Memory B cell (primary cell): ENCODE results near the gene DPY30.
"Not testable (repeated sequence)": the region's sequence is repeated elsewhere in the genome, so short reads cannot be mapped to it uniquely, and the experiment has no call there.

Source experiments
- ATAC-seq: fragments of 150-1000 bp; cut with Tn5 transposase; 2 replicates; pipeline ENCODE4 v1.10.0; 2021; ENCODE audit warnings: low read depth, mild to moderate bottlenecking, moderate library complexity
- DNase-seq, 2 donors: peaks; one replicate each; pipeline ENCODE4 v3.0.0; 2022; ENCODE audit warnings: low spot score in 2 of 2
- H3K27ac Mint-ChIP-seq: one replicate; pipeline ENCODE4 v1.8.0; 2022; ENCODE audit warnings: mild to moderate bottlenecking, moderate library complexity, mixed read lengths
- H3K27me3 Mint-ChIP-seq: one replicate; pipeline ENCODE4 v1.8.0; 2022; ENCODE audit warnings: mixed read lengths
- H3K36me3 Mint-ChIP-seq: one replicate; pipeline ENCODE4 v1.8.0; 2022; ENCODE audit warnings: mild to moderate bottlenecking, mixed read lengths
- H3K4me1 Mint-ChIP-seq: one replicate; pipeline ENCODE4 v1.8.0; 2022; ENCODE audit warnings: mixed read lengths
- H3K4me3 Mint-ChIP-seq: one replicate; pipeline ENCODE4 v1.8.0; 2022; ENCODE audit warnings: mild to moderate bottlenecking, moderate library complexity, mixed read lengths
- H3K9me3 Mint-ChIP-seq: one replicate; pipeline ENCODE4 v1.8.0; 2022; ENCODE audit warnings: mixed read lengths

The DPY30 gene

DNA sequence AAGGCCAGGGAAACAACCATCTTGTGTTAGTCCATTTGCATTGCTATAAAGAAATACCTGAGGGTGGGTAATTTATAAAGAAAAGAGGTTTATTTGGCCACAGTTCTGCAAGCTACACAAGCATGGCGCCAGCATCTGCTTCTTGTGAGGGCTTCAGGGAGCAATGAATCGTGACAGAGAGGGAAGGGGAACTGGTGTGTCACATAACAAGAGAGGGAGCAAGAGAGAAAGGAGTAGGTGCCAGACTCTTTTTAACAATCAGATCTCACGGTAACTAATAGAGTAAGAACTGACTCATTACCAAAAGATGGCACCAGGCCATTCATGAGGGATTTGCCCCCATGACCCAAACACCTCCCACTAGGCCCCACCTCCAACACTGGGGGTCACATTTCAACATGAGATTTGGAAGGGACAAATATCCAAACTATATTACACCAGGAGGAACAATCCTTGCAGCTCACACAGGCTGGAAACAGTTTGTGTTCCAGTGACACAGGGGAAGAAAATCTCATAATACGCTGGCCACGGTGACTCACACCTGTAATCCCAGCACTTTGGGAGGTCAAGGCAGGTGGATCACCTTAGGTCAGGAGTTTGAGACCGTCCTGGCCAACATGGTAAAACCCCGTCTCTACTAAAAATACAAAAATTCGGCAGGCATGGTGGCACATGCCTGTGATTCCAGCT lies 5.3 kb downstream of the DPY30 start:
- H3K4me1 Mint-ChIP-seq = peaks cover 13% of the 10 kb centered on the region
- H3K27me3 Mint-ChIP-seq, DNase-seq, H3K27ac Mint-ChIP-seq, H3K4me3 Mint-ChIP-seq, H3K9me3 Mint-ChIP-seq: not testable (repeated sequence)
- peaks cover 19% of the 10 kb centered on the region for H3K36me3 Mint-ChIP-seq
- peak; percentile 59 for ATAC-seq

DNA sequence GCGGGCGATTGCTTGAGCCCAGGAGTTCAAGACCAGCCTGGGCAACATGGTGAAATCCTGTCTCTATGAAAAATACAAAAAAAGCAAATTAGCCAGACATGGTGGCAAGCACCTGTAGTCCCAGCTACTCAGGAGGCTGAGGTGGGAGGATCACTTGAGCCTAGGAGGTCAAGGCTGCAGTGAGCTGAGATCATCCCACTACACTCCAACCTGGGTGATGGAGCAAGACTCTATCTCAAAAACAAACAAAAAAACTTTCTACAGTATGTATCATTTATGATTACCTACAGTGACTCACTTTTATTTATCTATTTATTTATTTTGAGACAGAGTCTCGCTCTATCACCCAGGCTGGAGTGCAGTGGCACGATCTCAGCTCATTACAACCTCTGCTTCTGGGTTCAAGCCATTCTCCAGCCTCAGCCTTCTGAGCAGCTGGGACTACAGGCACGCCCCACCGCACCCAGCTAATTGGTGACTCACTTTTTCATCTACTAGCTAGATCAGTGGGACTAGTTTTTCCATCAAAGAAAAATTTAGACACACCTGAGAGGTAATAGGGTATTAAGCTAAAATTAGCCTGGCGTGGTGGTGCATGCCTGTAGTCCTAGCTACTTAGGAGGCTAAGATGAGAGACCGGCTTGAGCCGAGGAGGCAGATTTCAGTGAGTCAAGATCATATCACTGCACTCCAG lies 20.7 kb downstream of the DPY30 start:
- H3K36me3 Mint-ChIP-seq, ATAC-seq, DNase-seq, H3K27me3 Mint-ChIP-seq, H3K4me1 Mint-ChIP-seq, H3K27ac Mint-ChIP-seq, H3K4me3 Mint-ChIP-seq, H3K9me3 Mint-ChIP-seq: not testable (repeated sequence)

- Mint-ChIP-seq H3K9me3 (no peaks in the 10 kb centered on the region), H3K4me1 (peaks cover 12% of the 10 kb centered on the region), H3K36me3 (peaks cover 4% of the 10 kb centered on the region), H3K4me3 (no peak overlapping the region), H3K27me3 (no peaks in the 10 kb centered on the region), H3K27ac (peak overlapping the region; percentile 90)
- ATAC-seq (no peak), DNase-seq (no peak)
Measured at GRCh38 chr2:32012872-32013271, 26.7 kb downstream of the DPY30 start.

GRCh38 chr2:32011485-32011960 lies 28.1 kb downstream of the DPY30 start:
- Mint-ChIP-seq H3K9me3 (no peaks in the 10 kb centered on the region), H3K4me1 (peaks cover 20% of the 10 kb centered on the region), H3K27me3 (no peaks in the 10 kb centered on the region), H3K27ac (peak overlapping the region; percentile 90), H3K4me3 (peak overlapping the region; percentile 95), H3K36me3 (peaks cover 3% of the 10 kb centered on the region)
- no peak for ATAC-seq
- no peak for DNase-seq

- Mint-ChIP-seq H3K4me1 (peaks cover 24% of the 10 kb centered on the region), H3K4me3 (peak within 1 kb of the TSS; percentile 95), H3K27ac (peak within 1 kb of the TSS; percentile 90), H3K36me3 (no peaks in the 10 kb centered on the region), H3K9me3 (no peaks in the 10 kb centered on the region), H3K27me3 (no peaks in the 10 kb centered on the region)
- ATAC-seq (peak; percentile 70), DNase-seq (peak; percentile 92 to 96)
Measured at GRCh38 chr2:32010670-32011484, 28.7 kb downstream of the DPY30 start, which contains the start of gene MEMO1. MEMO1 (minus strand) TSS chr2:32011008; CDS start chr2:32010247, 761 bp downstream.

- H3K4me3 Mint-ChIP-seq = peak overlapping the region; percentile 72
- H3K36me3 Mint-ChIP-seq, H3K9me3 Mint-ChIP-seq, H3K27me3 Mint-ChIP-seq: not testable (repeated sequence)
- DNase-seq (peak in 1 of 2 donors; percentile 55), ATAC-seq (peak; percentile 59)
- peaks cover 29% of the 10 kb centered on the region for H3K4me1 Mint-ChIP-seq
- H3K27ac Mint-ChIP-seq = peak overlapping the region; percentile 90
Measured at GRCh38 chr2:32010280-32010669, 29.3 kb downstream of the DPY30 start.

DNA sequence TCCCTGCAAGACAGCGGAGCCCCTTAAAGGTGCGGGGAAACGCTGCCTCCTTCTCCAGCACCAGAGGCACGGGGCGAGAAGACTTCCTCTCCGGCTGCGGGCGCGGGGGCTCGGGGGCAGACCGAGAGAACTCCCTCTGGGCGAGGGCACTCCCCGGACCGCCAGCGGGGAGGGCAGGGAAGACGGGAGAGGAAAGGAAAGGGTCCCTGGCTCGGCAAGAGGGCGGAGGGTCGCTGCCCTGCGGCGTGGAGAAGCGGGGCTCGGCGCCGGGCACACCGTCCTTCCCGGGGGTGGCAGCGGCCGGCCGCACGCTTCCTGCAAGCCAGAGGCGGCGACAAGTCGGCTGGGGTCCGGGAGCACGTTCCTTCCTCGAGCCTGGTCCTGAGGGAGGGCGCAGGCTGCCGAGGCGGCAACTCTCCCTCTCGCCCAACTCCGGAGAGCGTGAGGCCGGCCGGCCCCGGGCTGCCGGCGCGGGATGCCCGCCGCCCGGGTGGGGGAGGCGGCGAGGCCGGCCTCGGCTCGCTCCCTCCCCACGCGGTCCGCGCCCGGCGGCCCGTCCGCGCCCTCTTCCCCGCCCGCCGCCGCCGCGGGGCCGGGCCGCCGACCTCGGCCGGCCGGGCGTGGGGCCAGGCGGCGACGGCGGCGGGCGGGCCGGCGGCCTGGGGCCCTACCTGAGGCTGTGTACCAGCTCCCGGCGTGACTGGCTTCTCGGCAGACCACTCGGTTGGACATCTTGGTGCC lies 29.9 kb downstream of the DPY30 start:
- Mint-ChIP-seq H3K4me3 (peak overlapping the region; percentile 94), H3K27me3 (no peaks in the 10 kb centered on the region), H3K36me3 (peaks cover 2% of the 10 kb centered on the region), H3K4me1 (peaks cover 33% of the 10 kb centered on the region), H3K9me3 (no peaks in the 10 kb centered on the region), H3K27ac (peak overlapping the region; percentile 87)
- DNase-seq (peak; percentile 20 to 54), ATAC-seq (peak; percentile 1)

DNA sequence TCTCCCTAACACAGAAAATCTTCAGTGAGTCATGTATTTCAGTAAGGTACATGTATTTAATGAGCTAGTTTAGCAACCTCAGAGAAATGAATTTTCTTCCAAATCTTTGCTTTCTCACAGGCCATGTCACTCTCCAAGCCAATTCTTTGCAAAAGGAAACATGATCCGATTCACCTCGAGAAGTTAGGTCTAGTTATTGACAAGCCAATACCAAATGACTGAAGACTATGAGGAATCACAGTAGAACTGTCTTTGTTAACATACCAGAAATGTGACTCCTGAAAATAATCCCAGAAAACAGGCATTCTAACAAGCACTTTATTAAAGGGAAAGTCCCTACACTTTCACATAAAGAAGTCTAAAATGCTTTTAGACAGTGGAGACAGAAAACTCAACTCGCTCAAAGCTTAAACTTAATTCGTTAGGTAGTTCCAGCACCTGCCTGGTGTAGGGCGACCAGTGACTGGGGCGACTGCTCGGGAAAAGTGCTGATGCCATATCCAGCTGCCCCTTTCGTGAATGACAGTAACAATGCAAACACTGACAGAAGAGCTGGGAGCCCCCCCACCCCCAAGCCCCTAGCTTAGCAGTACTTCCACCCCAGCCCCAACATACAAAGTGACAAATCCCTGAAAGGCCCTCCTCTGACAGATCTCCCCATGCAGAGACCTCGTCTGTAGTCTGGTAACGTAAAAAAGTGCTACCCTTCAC lies 30.6 kb downstream of the DPY30 start:
- H3K27ac Mint-ChIP-seq = peak overlapping the region; percentile 87
- H3K9me3 Mint-ChIP-seq = no peaks in the 10 kb centered on the region
- peak overlapping the region; percentile 94 for H3K4me3 Mint-ChIP-seq
- ATAC-seq = no peak
- no peak for DNase-seq
- H3K27me3 Mint-ChIP-seq = no peaks in the 10 kb centered on the region
- H3K4me1 Mint-ChIP-seq = peaks cover 37% of the 10 kb centered on the region
- peaks cover 2% of the 10 kb centered on the region for H3K36me3 Mint-ChIP-seq

DNA sequence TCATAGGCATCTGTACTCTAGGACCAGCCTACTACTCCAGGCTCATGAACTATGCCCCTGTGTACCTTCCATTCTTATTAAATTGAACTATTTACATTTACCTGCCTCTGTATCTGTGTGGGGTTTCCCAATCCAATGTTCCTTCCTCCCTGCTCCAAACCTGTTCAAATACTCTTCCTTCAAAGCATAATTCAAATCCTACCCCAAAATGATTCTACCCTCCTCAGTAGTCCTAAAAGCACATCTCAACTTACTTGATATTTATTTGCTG lies 32.5 kb downstream of the DPY30 start:
- H3K36me3 Mint-ChIP-seq = peaks cover 4% of the 10 kb centered on the region
- H3K27me3 Mint-ChIP-seq = no peaks in the 10 kb centered on the region
- ATAC-seq (no peak), DNase-seq (no peak)
- no peak overlapping the region for H3K27ac Mint-ChIP-seq
- peaks cover 41% of the 10 kb centered on the region for H3K4me1 Mint-ChIP-seq
- H3K9me3 Mint-ChIP-seq = no peaks in the 10 kb centered on the region
- H3K4me3 Mint-ChIP-seq = no peak overlapping the region

DNA sequence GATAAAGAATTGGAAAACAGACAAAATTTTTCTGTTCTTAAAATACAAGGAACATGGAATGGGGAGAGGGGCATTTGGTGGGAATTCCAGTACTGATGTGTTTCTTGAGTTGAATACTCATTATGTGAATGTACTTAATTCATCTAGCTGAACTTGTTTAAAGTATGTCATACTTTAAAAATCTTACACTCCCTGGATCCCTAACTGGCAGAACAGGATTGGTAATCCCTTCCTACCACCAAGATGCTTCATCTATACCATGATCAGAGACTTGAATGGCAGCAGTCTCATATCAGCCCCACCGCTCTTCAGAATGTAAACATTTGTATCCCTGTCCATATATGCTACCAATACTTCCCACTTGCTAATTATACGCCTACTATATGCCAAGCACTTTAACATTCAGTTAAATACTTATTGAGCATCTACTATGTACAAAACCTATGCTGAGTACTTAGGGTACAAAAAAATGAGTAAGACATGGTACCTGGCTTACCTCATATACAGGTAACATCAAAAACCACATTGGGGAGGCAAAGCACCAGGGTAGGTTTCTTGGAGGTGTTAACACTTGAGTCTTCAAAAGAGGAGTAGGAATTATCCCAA lies 34.1 kb downstream of the DPY30 start:
- Mint-ChIP-seq H3K27me3 (no peaks in the 10 kb centered on the region), H3K27ac (no peak overlapping the region), H3K4me1 (peaks cover 38% of the 10 kb centered on the region), H3K36me3 (peaks cover 4% of the 10 kb centered on the region), H3K4me3 (no peak overlapping the region), H3K9me3 (no peaks in the 10 kb centered on the region)
- DNase-seq = no peak
- ATAC-seq = no peak

DNA sequence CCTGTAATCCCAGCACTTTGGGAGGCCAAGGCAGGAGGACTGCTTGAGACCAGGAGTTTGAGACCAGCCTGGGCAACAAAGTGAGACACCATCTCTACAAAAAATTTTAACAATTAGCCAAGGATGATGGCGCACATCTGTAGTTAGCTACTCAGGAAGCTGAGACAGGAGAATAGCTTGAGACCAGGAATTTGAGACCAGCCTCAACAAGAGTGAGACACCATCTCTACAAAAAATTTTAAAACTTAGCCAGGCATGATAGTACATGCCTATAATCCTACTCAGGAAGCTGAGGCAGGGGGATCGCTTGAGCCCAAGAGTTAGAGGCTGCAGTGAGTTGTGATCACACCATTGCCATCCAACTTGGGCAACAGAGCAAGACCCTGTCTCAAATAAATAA lies 35.8 kb downstream of the DPY30 start:
- no peak overlapping the region for H3K27ac Mint-ChIP-seq
- no peaks in the 10 kb centered on the region for H3K9me3 Mint-ChIP-seq
- DNase-seq (no peak), ATAC-seq (no peak)
- H3K27me3 Mint-ChIP-seq = no peaks in the 10 kb centered on the region
- no peak overlapping the region for H3K4me3 Mint-ChIP-seq
- peaks cover 4% of the 10 kb centered on the region for H3K36me3 Mint-ChIP-seq
- H3K4me1 Mint-ChIP-seq = peaks cover 38% of the 10 kb centered on the region

DNA sequence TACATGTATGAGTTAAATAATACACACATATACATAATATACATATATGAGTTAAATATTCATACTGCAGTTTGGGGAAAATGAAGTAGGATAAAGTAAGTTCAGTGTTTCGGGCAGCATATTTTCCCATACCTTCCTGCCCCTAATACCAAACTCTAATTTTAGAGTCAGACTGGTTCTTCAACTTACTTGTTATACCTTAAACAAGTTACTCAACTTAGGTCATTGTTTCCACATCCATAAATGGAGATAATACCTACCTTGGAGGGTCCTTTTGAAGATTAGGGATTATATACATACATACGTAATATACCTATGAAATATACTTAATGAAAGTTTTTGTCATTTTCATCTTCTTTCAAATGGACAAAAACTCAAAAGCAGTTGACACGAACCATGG lies 37.2 kb downstream of the DPY30 start:
- Mint-ChIP-seq H3K4me1 (peaks cover 42% of the 10 kb centered on the region), H3K4me3 (no peak overlapping the region), H3K36me3 (peaks cover 4% of the 10 kb centered on the region), H3K27me3 (no peaks in the 10 kb centered on the region), H3K9me3 (no peaks in the 10 kb centered on the region), H3K27ac (no peak overlapping the region)
- no peak for DNase-seq
- no peak for ATAC-seq

- ATAC-seq (no peak), DNase-seq (no peak)
- Mint-ChIP-seq H3K27ac (peak overlapping the region; percentile 7), H3K4me3 (no peak overlapping the region), H3K4me1 (peaks cover 42% of the 10 kb centered on the region), H3K9me3 (peaks cover 2% of the 10 kb centered on the region), H3K27me3 (no peaks in the 10 kb centered on the region), H3K36me3 (peaks cover 8% of the 10 kb centered on the region)
Measured at GRCh38 chr2:31999438-31999837, 40.2 kb downstream of the DPY30 start.
